DMS53 treated with DMSO at 0.1 percent for 48 hours (cell line): ENCODE data around the gene PDIA6.
A peak's percentile ranks its signal among the peaks of the same experiment; 100 is the strongest.
"Not testable (repeated sequence)": the region's sequence is repeated elsewhere in the genome, so short reads cannot be mapped to it uniquely, and the experiment has no call there.

Experiments used
- DNase-seq: peaks from one replicate; lab custom pipeline; 2025; ENCODE audit not compliant: unreplicated experiment; lab: John Stamatoyannopoulos, UW

PDIA6 gene

DNA sequence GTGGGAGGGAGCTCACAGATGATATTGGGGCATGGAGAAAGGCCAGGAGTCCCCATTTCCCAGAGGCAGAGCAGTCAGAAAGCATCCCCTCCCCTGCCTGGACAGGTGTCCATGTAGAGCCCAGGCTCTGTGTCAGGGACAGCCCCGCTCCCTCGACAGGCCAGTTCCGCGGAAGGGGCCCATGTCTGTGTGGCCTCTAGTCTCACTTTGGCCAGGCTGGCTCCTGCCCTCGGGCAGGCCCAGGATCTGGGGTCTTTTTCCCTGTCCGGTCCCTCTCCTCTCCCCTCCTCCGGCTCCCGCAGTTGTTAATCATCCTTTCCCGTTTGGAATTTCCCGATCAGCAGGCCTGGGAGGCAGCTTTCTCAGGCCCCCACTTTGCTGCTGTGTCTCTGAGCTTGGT lies 20.4 kb upstream of the PDIA6 start:
- DNase-seq, result no peak

DNA sequence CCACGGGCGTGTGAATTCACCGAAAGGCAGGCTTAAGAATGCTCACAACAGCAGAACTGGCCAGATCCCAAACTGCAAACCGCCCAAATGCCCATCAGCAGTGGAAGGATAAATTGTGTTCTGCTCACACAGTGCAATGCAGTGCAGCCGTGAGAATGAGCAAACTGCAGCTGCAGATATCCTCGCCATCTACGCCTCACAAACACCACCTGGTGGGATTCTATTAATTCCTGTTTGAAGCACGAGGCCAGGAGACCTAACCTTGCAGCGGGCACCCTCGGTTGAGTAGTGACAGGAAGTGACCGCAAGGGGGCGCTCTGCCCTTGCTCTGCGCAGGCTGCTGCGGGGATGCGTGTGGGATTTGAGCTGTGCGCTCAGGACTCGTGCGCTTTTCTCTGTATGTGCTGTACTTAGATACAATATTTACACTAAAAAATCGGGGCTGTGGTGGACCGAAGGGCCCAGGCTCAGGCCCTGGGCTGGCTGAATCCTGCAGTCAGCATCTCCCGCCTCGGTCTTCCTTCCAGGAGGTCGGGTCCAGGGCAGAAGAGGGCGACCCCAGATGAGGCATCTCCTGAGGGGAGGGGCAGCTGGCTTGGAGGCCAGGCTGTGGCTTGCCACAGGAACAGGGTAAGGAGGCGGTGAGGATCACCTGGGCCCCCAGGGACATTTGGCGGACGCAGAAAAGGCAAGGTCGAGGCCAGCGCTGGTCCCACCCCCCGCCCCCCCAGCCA lies 19.8 kb upstream of the PDIA6 start:
- peak; percentile 66 for DNase-seq

DNA sequence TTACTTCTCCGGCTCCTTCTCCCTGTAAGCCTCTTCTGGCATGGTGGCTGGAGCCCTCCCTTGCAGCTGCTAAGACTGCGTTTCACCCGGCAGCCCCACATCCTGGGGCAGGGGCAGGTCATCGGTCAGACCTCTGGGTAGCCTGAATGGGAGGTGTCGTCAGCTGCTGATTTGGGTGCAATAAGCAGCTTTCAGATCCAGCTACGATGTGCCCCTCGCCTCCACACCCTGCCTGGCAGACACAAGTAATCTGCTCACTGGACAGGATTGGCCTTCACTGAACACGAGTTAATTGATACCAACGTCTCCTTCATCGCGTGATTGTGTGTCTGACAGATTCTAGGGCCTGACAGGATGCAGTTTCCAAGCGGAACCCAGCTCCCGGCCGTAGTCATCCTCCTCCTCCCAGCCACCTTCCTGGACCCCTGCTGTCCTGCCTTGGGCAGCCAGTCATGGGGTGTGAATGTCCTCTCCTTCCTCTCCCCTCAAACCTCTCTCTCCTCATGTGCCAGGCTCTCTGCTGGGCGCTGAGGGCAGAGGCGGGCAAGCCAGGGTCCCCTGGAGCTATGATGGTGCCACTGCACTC lies 18.9 kb upstream of the PDIA6 start:
- DNase-seq, result no peak

DNA sequence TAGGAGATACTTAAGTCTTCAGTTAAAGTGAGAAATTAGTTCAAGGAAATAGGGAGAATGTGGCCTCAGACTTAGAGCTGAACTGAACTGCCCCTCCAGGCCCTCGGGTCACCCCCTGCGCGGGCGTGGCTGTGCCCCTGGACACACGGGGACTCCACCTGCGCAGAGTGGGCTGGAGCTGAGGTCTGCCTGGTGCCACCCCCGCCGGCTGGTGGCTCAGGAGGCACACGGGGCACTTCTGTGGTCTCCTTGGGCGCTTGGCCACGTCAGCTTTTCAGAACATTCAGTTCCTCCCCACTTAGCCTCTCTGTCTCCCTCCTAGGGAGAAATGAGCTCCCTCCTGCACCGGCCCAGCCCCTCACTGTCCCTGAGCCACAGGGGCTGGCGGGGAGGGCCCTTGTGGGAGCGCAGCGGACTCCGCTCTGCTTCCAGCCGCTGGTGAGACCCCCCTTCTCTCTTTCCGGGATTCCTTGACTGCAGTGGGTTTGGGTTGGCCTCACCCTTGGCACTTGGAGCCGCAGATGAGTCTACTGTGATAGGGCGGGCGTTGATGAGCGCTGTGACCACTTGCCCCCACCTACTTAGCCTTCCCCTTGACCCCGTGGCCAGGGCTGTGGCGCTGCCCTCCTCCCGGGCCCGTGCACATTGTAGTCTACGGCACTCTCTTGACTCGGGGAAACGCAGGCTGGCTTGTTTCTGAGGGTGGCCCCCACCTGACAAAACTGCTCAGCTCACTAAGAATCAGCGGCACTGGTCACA lies 18.2 kb upstream of the PDIA6 start:
- no peak for DNase-seq

DNA sequence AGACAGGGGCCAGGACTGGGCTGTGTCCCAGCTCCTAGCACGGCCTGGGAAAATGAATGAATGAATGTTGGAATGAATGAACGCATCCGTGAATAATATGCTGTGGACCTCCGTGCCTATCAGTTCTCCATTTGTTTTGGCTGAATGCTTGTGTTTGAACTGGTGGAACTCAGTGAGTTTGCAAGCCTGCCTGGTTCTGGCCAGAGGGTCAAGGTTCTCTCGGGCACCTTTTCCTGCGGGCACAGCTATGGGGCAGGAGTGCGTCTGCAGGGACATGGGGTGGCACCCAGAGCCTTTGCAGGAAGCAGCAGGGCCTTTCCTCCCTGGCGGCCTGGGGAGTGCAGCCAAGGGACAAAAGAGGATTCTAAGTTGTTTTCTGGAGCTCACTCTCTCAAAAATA lies 17.6 kb upstream of the PDIA6 start:
- DNase-seq, result no peak

DNA sequence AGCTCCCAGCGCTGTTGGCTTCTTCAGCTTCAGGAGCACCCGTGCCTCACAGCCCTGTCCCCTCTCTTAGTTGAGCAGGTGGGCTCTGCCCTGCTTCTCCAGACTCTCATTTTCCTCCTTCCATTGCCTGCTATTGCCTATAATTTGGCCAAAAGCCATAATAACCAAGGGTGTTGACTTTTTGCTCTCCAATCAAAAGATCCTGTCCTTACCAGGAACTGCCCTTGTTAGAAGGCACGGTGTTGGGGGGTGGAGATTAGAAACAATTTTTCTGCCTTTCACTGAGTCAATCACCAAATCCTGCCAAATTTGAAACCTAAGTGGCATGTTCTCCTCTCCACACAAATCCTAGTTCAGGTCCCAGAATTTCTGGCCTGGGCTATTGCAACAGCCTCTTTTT lies 16.7 kb upstream of the PDIA6 start:
- no peak for DNase-seq

DNA sequence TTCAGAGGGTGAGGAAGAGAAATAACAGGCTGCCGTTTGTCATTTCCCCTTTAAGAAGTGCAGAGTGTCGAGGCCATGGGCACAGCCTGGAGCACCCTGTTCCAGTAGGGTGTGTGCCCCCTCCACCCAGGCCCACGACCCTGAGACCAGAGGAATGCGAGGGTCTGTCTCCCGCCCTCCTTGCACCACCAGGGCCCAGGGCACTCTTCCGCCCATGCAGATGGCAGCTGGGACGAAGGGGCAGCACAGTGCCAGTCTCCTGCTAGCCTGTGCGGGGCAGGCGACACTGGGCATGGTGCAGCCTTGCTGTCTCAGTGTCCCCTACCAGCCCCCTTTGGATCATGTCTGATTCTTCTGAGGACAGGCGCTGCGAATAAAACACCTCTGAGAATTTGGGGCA lies 15.8 kb upstream of the PDIA6 start:
- no peak for DNase-seq

DNA sequence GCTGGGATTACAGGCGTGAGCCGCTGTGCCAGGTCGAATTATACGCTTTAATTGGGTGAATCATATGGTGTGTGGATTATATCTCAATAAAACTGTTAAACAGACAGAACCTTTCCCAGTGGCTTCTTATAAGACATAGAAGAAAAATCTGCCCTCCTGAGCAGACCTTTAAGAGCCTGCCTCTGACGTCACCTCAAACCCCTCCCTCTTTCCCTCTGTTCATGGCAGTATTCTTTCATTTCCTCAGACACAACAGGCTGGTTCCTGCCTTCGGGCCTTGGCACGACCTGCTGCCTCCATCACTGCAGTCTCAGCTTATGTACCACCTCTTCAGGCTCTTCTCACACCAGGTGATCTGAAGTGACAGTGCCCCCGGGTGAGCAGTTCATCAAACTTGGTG lies 14.0 kb upstream of the PDIA6 start:
- no peak for DNase-seq

DNA sequence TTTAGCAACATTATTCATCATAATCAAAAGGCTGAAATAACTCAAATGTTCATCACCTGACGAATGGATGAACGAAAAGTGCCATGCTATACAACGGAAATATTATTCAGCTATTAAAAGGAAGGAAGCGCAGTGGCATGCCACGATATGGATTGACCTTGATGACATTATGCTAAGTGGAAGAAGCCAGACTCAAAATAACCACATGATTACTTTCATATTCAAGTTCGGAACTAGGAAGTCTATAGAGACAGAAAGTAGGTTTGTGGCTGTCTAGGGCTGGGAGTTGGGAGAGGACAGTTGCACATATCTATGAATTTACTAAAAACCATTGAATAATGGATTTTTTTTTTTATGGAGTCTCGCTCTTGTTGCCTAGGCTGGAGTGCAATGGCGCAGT lies 13.4 kb upstream of the PDIA6 start:
- no peak for DNase-seq

DNA sequence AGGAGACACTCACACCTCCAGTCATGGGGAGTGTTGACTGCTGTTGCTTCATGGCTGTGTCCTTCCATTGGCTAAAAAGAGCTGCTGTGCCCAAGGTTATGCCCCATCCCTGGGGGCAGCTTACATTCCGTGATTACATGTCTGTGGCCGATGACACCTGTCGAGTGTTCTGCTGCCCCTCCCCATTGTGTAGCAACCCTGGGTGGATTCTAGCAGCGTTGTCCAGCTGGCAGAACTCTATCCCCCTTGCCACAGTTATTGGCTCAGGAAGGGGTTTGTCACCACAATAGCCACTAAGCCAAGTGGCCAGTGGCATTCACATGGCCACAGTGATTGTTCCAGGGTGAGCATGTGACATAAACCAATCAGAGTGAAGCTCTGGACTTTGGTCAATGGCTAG lies 11.6 kb upstream of the PDIA6 start:
- DNase-seq, result no peak

DNA sequence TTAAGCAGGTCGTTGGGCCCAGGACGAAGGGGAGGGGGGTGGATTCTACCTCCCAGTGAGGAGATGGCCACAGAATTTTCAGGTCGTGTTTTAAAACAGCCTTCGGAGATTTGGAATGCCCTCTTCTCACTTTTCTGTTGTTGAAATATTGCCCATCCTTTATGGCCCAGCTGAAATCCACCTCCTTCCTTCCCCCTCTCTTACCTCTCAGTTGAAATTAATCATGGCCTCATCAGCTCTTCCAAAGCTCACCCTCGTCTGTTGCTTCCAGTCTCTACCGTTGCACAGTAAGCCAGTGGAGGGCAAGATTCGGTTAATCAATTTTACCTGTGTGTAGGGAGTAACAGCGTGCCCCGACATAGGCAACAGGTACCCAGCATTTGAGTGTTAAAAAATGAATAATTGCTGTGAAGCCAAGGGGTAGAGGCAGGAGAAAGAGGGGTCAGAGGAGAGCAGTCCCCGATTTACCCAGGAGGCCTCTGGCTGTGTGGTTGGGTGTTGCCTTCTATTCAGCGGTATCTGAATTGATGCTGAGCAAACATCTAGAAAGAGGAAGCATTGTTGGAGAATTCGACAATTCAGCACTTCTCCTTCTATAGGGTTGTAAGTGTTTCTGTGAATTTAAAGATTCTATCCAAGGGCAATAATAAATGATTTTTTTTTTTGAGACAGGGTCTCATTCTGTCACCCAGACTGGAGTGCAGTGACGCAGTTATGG lies 8.6 kb upstream of the PDIA6 start:
- DNase-seq, result no peak

DNA sequence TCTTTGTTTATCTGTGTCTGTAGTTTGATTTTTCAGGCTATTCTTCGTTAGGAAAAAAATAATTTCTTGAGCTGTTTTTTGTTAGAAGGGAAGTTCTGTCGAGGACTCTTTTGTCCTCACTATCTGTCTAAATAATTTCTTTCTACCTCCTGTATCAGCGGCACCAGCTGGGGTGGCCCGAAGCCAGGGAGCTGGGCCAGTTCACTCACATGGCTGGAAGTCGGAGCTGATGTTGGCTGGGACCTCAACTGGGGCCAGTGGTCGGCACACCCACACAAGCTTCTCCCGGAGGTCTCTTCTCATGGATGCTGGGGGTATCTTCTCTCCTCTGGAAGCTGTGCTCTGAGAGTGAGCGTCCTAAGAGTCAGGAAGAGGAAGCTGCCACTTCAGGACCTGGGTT lies 8.0 kb upstream of the PDIA6 start:
- DNase-seq, result no peak

DNA sequence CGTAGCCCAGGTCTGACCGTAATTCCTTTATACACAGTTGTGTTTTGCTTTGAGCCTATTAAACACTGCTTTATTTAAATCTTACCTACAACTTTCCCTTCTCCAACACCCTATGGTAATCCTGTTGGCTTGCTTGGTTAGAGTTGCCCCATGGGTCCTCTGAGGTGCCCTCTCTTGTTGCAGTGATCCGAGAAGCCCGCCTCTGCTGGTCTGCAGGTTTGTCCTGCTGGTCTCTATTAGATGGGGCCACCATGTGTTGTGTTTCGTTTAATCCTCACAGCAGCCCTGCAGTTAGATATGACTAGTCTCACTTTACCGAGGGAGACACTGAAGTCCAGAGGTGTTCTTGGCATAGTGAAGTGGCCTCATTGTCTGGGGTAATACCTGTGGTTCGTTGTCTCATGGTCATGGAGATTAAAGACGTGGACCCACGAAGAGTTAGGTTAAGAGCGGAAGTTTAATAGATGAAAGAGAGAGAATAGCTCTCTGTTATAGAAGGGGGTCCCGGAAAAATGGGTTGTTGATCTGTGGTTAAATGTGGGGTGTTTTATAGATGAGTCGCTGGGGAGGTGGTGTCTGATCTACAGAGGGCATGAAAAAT lies 7.2 kb upstream of the PDIA6 start:
- no peak for DNase-seq

DNA sequence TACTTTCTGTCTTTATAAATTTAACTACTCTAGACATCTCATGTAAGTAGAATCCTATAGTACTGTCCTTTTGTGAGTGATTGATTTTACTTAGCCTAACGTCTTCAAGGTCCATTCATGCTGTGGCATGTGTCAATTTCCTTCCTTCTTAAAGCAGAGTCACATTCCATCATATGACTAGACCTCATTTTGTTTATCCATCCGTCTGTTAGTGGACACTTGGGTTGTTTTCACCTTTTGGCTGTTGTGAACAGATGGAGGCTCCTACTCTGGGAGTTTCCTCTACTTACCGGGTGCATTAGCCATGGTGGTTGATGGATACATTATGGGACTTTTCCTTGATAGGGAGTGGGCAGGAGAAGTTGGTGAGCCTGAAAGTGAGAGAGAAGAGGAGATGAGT lies 6.4 kb upstream of the PDIA6 start:
- DNase-seq, result no peak

DNA sequence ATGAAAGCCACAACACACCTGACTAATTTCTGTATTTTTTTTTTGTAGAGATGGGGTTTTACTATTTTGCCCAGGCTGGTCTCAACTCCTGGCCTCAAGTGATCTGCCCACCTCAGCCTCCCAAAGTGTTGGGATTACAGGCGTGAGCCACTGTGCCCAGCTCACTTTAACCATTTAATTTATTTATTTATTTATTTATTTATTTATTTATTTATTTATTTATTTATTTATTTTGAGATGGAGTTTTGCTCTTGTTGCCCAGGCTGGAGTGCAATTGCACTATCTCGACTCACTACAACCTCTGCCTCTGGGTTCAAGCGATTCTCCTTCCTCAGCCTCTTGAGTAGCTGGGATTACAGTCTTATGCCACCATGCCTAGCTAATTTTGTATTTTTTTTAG lies 5.7 kb upstream of the PDIA6 start:
- DNase-seq, result not testable (repeated sequence)

DNA sequence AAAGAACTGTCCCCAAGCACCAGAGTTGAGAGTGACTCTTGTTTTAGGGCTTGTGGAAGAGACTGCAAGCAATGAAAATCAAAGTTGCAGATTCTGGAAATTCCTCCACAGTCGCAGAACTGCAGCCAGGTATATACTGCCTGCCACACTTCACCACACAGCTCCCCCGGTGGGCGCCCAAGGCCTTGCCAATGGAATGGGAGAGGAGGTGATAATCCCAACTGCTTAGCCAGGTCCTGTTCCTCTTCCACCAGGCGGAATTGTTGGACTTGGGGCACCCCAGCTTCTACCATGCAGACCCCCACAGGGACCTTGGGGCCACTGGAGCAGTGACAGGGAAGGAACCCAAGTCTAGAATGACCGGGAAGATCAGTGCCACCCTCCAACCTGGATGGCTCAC lies 4.8 kb upstream of the PDIA6 start:
- DNase-seq, result no peak

DNA sequence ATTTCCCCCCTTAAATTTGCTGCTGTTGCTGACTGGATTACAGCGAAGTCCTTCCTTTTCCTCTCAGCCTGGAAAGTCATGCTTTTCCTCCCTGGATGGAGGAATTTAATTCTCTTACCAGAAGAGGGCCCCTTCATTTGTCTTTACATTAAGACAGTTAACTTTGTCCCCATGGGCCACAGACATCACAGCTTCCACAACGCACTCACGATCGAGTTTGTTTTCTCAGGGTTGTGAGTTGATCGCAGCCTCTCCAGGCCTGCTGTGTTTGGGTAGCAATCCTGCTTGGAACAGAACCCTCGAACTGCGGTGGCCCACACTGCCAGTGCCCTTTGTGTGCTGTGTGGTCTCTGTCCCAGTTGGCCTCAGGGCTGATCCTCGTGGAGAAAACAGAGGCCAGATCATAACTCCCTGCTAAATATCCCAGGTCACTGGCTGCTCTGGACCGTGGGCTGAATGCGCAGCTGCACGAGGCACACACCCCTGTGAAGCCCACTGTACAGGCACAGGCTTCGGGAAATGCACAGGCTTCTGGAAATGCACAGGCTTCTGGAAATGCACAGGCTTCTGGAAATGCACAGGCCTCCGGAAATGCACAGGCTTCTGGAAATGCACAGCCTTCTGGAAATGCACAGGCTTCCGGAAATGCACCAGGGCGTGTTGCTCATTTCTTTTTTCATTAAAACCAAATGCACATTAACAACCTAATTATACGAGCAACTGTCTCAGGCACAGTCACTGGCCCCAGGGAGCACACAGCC lies 2.2 kb upstream of the PDIA6 start:
- no peak for DNase-seq

DNA sequence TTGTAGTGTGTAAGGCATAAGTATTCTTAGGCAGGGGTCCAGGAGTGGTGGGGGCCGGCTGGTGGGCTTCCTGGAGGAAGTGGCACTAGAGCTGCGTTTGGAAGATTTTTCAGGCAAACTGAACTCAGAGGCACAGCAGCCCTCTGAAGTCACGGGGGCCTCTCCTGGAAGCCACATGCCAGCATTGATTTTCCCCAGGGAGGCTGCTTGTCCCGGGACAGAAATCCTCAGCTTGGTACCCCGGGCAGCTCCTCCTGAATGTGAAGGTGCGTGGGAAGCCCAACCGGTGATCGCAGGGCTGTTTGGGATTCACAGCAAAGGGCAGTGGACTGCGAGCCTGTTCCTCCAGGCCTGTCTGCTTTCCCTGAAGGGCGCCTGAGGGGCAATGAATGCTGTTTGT lies 1.6 kb upstream of the PDIA6 start:
- DNase-seq, result no peak

DNA sequence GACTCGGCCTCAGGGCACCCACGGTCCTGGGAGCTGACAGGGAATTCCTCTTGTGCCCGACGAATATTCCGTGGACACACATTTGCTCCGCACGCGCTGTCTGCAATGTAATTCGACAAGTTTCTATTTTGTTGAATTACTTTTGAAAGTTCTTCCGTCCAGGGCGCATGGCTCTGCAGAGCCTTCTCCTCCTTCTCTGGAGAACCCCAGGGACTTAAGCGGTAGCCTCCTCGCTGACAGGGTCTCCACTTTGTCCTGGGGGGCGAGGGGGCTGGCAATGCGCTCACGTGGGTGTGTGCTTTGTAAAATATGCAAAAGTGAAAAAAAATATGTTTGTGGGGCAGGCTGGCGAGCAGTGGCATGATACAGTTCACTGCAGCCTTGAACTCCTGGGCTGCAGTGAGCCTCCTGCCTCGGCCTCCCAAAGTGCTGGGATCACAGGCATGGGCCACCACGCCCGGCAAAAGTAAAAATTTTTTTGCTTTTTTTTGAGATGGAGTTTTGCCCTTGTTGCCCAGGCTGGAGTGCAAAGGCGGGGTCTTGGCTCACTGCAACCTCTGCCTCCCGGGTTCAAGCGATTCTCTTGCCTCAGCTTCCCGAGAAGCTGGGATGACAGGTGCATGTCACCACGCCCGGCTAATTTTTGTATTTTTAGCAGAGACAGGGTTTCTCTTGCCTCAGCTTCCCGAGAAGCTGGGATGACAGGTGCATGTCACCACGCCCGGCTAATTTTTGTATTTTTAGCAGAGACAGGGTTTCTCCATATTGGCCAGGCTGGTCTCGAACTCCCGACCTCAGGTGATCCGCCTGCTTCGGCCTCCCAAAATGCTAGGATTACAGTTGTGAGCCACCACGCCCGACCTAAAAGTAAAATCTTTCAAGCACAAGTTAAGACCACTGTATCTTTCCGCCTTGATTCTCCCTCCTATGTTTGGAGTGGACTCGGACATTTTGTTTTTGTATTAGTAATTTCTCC lies 866 bp upstream of the PDIA6 start:
- not testable (repeated sequence) for DNase-seq
